H1 (cell line): ENCODE data around the gene GABPB2. TPM values are rescaled to one million over a fixed set of nuclear protein-coding genes. Genes with fewer than 3 reads are reported as not detected.

Experiments used
- CTCF ChIA-PET: fragments of 300-600 bp; sonication (Branson Sonifier 250); formaldehyde crosslinking; loops from one replicate; lab custom pipeline; 2021; ENCODE audit not compliant: partially characterized antibody; lab: Charles Lee
- POLR2A ChIA-PET: fragments of 300-600 bp; sonication (Branson Sonifier 250); formaldehyde crosslinking; loops from one replicate; lab custom pipeline; 2021; ENCODE audit warnings: inconsistent platforms; ENCODE audit not compliant: partially characterized antibody; lab: Charles Lee
- DNase-seq, 2 experiments: peaks; one replicate each; pipeline versions ENCODE4 v3.0.0 to v3.0.0-alpha.2; 2010 to 2022; ENCODE audit warnings: low spot score in 2 of 2, low read depth in 1 of 2, mixed read lengths in 1 of 2
- FAIRE-seq: peaks from 2 replicates; lab custom pipeline; 2011; peaks lifted over from hg19 to GRCh38; lab: Jason Lieb, UNC
- H2AFZ ChIP-seq: 2 replicates; pipeline ENCODE4 v1.8.1; 2012; ENCODE audit warnings: low read length, inconsistent platforms
- H2AK5ac ChIP-seq: 2 replicates; pipeline ENCODE4 v1.6.1; 2013; ENCODE audit warnings: low read depth, low read length
- H2BK120ac ChIP-seq: replicated peaks from 2 replicates; pipeline ENCODE3; 2013; ENCODE audit warnings: low read depth, low read length, inconsistent platforms
- H2BK12ac ChIP-seq: 2 replicates; pipeline ENCODE4 v1.6.1; 2013; ENCODE audit warnings: low read depth, low read length
- H2BK15ac ChIP-seq: 2 replicates; pipeline ENCODE4 v1.6.1; 2013; ENCODE audit warnings: low read length
- H2BK20ac ChIP-seq: 2 replicates; pipeline ENCODE4 v1.6.1; 2013; ENCODE audit warnings: low read length
- H2BK5ac ChIP-seq: 2 replicates; pipeline ENCODE4 v1.6.1; 2013; ENCODE audit warnings: low read depth, low read length
- H3K14ac ChIP-seq: 2 replicates; pipeline ENCODE4 v1.6.1; 2013; ENCODE audit warnings: inconsistent platforms; ENCODE audit not compliant: insufficient read length
- H3K18ac ChIP-seq: 2 replicates; pipeline ENCODE4 v1.6.1; 2013; ENCODE audit warnings: low read length; ENCODE audit errors: extremely low read depth
- H3K23ac ChIP-seq: 2 replicates; pipeline ENCODE4 v1.6.1; 2013; ENCODE audit warnings: inconsistent platforms; ENCODE audit not compliant: insufficient read length
- H3K23me2 ChIP-seq: 2 replicates; pipeline ENCODE4 v1.6.1; 2013; ENCODE audit warnings: low read depth, low read length
- H3K27ac ChIP-seq: 2 replicates; pipeline ENCODE4 v1.6.1; 2011; ENCODE audit warnings: low read depth, low read length, inconsistent platforms
- H3K27me3 ChIP-seq, 4 experiments: replicated peaks in 1 of 4; 1 replicate in 1 of 4; 2 replicates in 3 of 4; pipeline versions ENCODE4 v1.6.1 to v1.8.1; 2011 to 2013; ENCODE audit warnings: low read length in 3 of 4, mild to moderate bottlenecking in 3 of 4, inconsistent platforms in 2 of 4, mixed read lengths in 2 of 4, moderate library complexity in 1 of 4; ENCODE audit not compliant: control insufficient read depth in 3 of 4, insufficient read depth in 3 of 4; ENCODE audit errors: extremely low read depth in 1 of 4
- H3K36me3 ChIP-seq, 4 experiments: 2 replicates each; pipeline versions ENCODE4 v1.6.1 to v1.8.1; 2011 to 2013; ENCODE audit warnings: mild to moderate bottlenecking in 4 of 4, low read length in 3 of 4, moderate library complexity in 2 of 4, control low read depth in 1 of 4, inconsistent platforms in 1 of 4; ENCODE audit not compliant: insufficient read depth in 4 of 4, control insufficient read depth in 2 of 4
- H3K4ac ChIP-seq: replicated peaks from 2 replicates; pipeline ENCODE3; 2013; ENCODE audit warnings: low read length, low read depth, mixed read lengths, inconsistent platforms; ENCODE audit not compliant: insufficient read length
- H3K4me1 ChIP-seq, 4 experiments: replicated peaks in 1 of 4; 1 replicate in 1 of 4; 2 replicates in 3 of 4; pipeline versions ENCODE4 v1.6.1 to v1.8.1; 2011 to 2013; ENCODE audit warnings: low read length in 3 of 4, inconsistent platforms in 2 of 4, mixed read lengths in 1 of 4; ENCODE audit not compliant: insufficient read depth in 4 of 4, control insufficient read depth in 3 of 4
- H3K4me2 ChIP-seq, 2 experiments: 2 replicates each; pipeline versions ENCODE4 v1.6.1 to v1.8.1; 2011 to 2013; ENCODE audit warnings: low read depth in 2 of 2, low read length in 2 of 2, control low read depth in 1 of 2, inconsistent platforms in 1 of 2, mild to moderate bottlenecking in 1 of 2; ENCODE audit not compliant: insufficient read depth in 1 of 2
- H3K4me3 ChIP-seq, 4 experiments: fragments of 200-600, 300-600 bp in 1 of 4; sonication (generic), shearing (Covaris generic), sonication (Bioruptor Twin) in 1 of 4; 2 replicates each; pipeline versions ENCODE4 v1.5.1 to v1.8.1; 2011 to 2016; ENCODE audit warnings: low read length in 4 of 4, low read depth in 3 of 4, control low read depth in 2 of 4, inconsistent platforms in 2 of 4, mild to moderate bottlenecking in 2 of 4, mixed read lengths in 1 of 4, moderate library complexity in 1 of 4; ENCODE audit not compliant: insufficient read depth in 2 of 4; ENCODE audit errors: extremely low read depth in 1 of 4
- H3K56ac ChIP-seq: replicated peaks from 2 replicates; pipeline ENCODE3; 2013; ENCODE audit warnings: low read depth, mild to moderate bottlenecking, mixed read lengths, low read length, inconsistent platforms; ENCODE audit not compliant: insufficient read length
- H3K79me1 ChIP-seq: 2 replicates; pipeline ENCODE4 v1.6.1; 2013; ENCODE audit warnings: low read depth, low read length, control low read depth
- H3K79me2 ChIP-seq, 2 experiments: 2 replicates each; pipeline versions ENCODE4 v1.6.1 to v1.8.1; 2012 to 2013; ENCODE audit warnings: low read length in 2 of 2, mild to moderate bottlenecking in 2 of 2, inconsistent platforms in 1 of 2; ENCODE audit not compliant: insufficient read depth in 2 of 2, control insufficient read depth in 1 of 2
- H3K9ac ChIP-seq, 4 experiments: replicated peaks in 1 of 4; 1 replicate in 1 of 4; 2 replicates in 3 of 4; pipeline versions ENCODE4 v1.6.1 to v1.8.1; 2011 to 2013; ENCODE audit warnings: low read depth in 3 of 4, low read length in 3 of 4, control low read depth in 2 of 4, mild to moderate bottlenecking in 2 of 4, moderate library complexity in 2 of 4, inconsistent platforms in 1 of 4; ENCODE audit errors: extremely low read depth in 1 of 4
- H3K9me3 ChIP-seq, 2 experiments: 2 replicates each; pipeline versions ENCODE4 v1.6.1 to v1.8.1; 2012 to 2013; ENCODE audit warnings: mild to moderate bottlenecking in 2 of 2, moderate library complexity in 2 of 2, control low read depth in 1 of 2, inconsistent platforms in 1 of 2, low read depth in 1 of 2, low read length in 1 of 2, mixed read lengths in 1 of 2; ENCODE audit not compliant: insufficient read depth in 2 of 2
- H4K20me1 ChIP-seq, 2 experiments: replicated peaks in 1 of 2; 2 replicates each; pipeline versions ENCODE3 to v1.8.1; 2011 to 2013; ENCODE audit warnings: inconsistent platforms in 2 of 2, low read length in 2 of 2, mild to moderate bottlenecking in 1 of 2; ENCODE audit not compliant: insufficient read depth in 2 of 2, control insufficient read depth in 1 of 2
- H4K5ac ChIP-seq: 2 replicates; pipeline ENCODE4 v1.6.1; 2013; ENCODE audit warnings: low read length, low read depth, mixed read lengths, inconsistent platforms; ENCODE audit not compliant: insufficient read length
- H4K8ac ChIP-seq: 2 replicates; pipeline ENCODE4 v1.8.0; 2013; ENCODE audit warnings: mild to moderate bottlenecking, moderate library complexity, low read length, inconsistent platforms; ENCODE audit not compliant: insufficient read depth; ENCODE audit errors: extremely low read depth
- H4K91ac ChIP-seq: replicated peaks from 2 replicates; pipeline ENCODE3; 2013; ENCODE audit warnings: low read length, mixed read lengths, inconsistent platforms; ENCODE audit not compliant: insufficient read length
- CBX8 ChIP-seq: fragments of 300-800, 300-1000 bp; sonication (generic); IDR thresholded peaks from 2 replicates; pipeline ENCODE4 v1.7.1; 2016; ENCODE audit warnings: low read depth, low read length, borderline replicate concordance
- CEBPB ChIP-seq: IDR thresholded peaks from 2 replicates; pipeline ENCODE4 v1.6.1; 2012; ENCODE audit warnings: low read depth, low read length
- CHD1 ChIP-seq: IDR thresholded peaks from 2 replicates; pipeline ENCODE4 v1.6.1; 2012; ENCODE audit warnings: low read depth, low read length, improper control_type of control experiment
- HDAC2 ChIP-seq, 2 experiments: fragments of 300-600 bp in 1 of 2; sonication (generic) in 1 of 2; IDR thresholded peaks; 2 replicates each; pipeline ENCODE4 v1.6.1; 2011 to 2012; ENCODE audit warnings: low read depth in 2 of 2, low read length in 2 of 2, mild to moderate bottlenecking in 2 of 2, moderate library complexity in 2 of 2, borderline replicate concordance in 1 of 2, inconsistent platforms in 1 of 2
- JUN ChIP-seq: IDR thresholded peaks from 2 replicates; pipeline ENCODE4 v1.6.1; 2011; ENCODE audit warnings: low read depth, mild to moderate bottlenecking, improper control_type of control experiment, low read length
- RBBP5 ChIP-seq: IDR thresholded peaks from 2 replicates; pipeline ENCODE4 v1.7.1; 2012; ENCODE audit warnings: low read depth, mild to moderate bottlenecking, inconsistent platforms, low read length, moderate library complexity, borderline replicate concordance
- RNF2 ChIP-seq: fragments of 200-900, 300-1000 bp; sonication (generic); IDR thresholded peaks from 2 replicates; pipeline ENCODE4 v1.7.1; 2016; ENCODE audit warnings: borderline replicate concordance, low read depth, mild to moderate bottlenecking, antibody characterized with exemption, low read length; ENCODE audit not compliant: poor library complexity, severe bottlenecking; ENCODE audit errors: missing control alignments
- SAP30 ChIP-seq: fragments of 300-600 bp; sonication (generic); IDR thresholded peaks from 2 replicates; pipeline ENCODE4 v1.7.1; 2012; ENCODE audit warnings: low read length, moderate library complexity, mild to moderate bottlenecking, inconsistent platforms; ENCODE audit not compliant: insufficient read depth, insufficient replicate concordance
- SUZ12 ChIP-seq: fragments of 200-600 bp; sonication (generic); IDR thresholded peaks from 2 replicates; pipeline ENCODE4 v1.6.1; 2012; ENCODE audit warnings: mild to moderate bottlenecking, inconsistent platforms, low read length, moderate library complexity, mixed read lengths
- TAF1 ChIP-seq: IDR thresholded peaks from 2 replicates; pipeline ENCODE4 v1.6.1; 2011; ENCODE audit warnings: mild to moderate bottlenecking, low read depth, low read length
- TEAD4 ChIP-seq: IDR thresholded peaks from 2 replicates; pipeline ENCODE4 v1.6.1; 2012; ENCODE audit warnings: low read depth, low read length, inconsistent platforms, mixed read lengths
- WGBS, 2 experiments: shearing (Covaris generic) in 1 of 2; methylation state at CpG; one replicate each; pipeline versions ENCODE4 v1.1.6 to v1.1.7; 2013 to 2015; ENCODE audit warnings: low lambda C conversion rate in 2 of 2, mixed read lengths in 2 of 2, inconsistent platforms in 1 of 2, low coverage in 1 of 2, missing lambda C conversion rate in 1 of 2; ENCODE audit not compliant: insufficient replicate concordance in 2 of 2, insufficient coverage in 1 of 2, insufficient read length in 1 of 2; ENCODE audit errors: extremely low coverage in 1 of 2, missing lambda C conversion rate in 1 of 2; 5-methylcytosine and 5-hydroxymethylcytosine counted together
- polyA plus RNA-seq, 7 experiments: library from polyadenylated mRNA; depleted of rRNA in 3 of 7; stranded (reverse) in 5 of 7; unstranded in 2 of 7; fragments of >200 nt in 5 of 7; fragments of 200-250 nt in 2 of 7; gene quantifications; 1 replicate in 5 of 7; 2 replicates in 1 of 7; 4 replicates in 1 of 7; pipeline versions ENCODE4 v1.2.1 to v1.2.3, GENCODE V29; 2011 to 2013; ENCODE audit warnings: missing spikeins in 2 of 7, mixed read lengths in 2 of 7
- total RNA-seq: library from RNA; stranded (reverse); fragmentation: NEBNext Ultra II Directional; extraction: Animal tissue kit (Norgen Biotek cat#: 25700); gene quantifications from 2 replicates; pipeline ENCODE4 v1.2.1, GENCODE V29; 2021

Gene GABPB2
- total and polyA plus RNA-seq, 2 of the 8 experiments (the other 6 are each of a cell fraction or from before 2014, with no cell fraction given), result 1.8 to 2.4 TPM

DNA sequence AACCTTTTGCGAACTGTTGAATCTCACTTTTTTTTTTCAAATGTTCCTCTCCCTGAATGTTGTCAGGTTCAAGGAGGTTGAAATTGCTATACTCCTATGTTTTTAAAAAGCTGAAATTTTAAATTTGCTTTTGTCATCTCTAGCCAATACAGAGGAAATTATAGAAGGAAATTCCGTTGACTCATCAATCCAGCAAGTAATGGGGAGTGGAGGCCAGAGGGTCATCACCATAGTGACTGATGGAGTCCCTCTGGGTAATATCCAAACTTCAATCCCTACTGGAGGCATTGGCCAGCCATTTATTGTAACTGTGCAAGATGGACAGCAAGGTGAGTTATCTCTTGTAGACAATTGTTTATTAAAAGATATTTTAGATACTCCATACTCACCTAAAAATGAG is 36.3 kb downstream of the GABPB2 start:
- no peak overlapping the region for H2AFZ ChIP-seq
- TF ChIP-seq TAF1 (no peak), CHD1 (no peak), HDAC2 (IDR thresholded peaks at IDR 0.05; ENCODE audit: borderline replicate concordance in 1 of 2, low read depth in 2 of 2, low read length in 2 of 2) (no peak), RNF2 (no peak), SAP30 (no peak), CBX8 (no peak), CEBPB (no peak), RBBP5 (no peak), SUZ12 (no peak), TEAD4 (no peak), JUN (no peak)
- H3K79me2 ChIP-seq, result no peaks in the 10 kb centered on the region
- H3K4me2 ChIP-seq, result no peak overlapping the region
- H2AK5ac ChIP-seq, result no peak overlapping the region
- no peak overlapping the region for H3K4me3 ChIP-seq
- H2BK5ac ChIP-seq, result no peak overlapping the region
- H3K9ac ChIP-seq, result no peak overlapping the region
- H2BK15ac ChIP-seq, result no peak overlapping the region
- FAIRE-seq, result no peak
- no peaks in the 10 kb centered on the region for H3K4me1 ChIP-seq
- no peak overlapping the region for H2BK20ac ChIP-seq
- ChIA-PET POLR2A (interaction anchor here (1.4 to 1.5 kb wide), 2 partner anchors 14 to 59 kb away, joined by 3 read pairs; partner anchors contain the start of gene C1orf56), CTCF (interaction anchor here (1.3 kb wide), 1 partner anchor 10 kb away, joined by 4 read pairs; no protein-coding TSS in a partner anchor)
- H3K79me1 ChIP-seq, result no peaks in the 10 kb centered on the region
- H3K56ac ChIP-seq, result no peak overlapping the region
- no peak overlapping the region for H3K4ac ChIP-seq
- H4K91ac ChIP-seq, result no peak overlapping the region
- H3K23me2 ChIP-seq, result no peaks in the 10 kb centered on the region
- H4K8ac ChIP-seq, result no peak overlapping the region
- H2BK120ac ChIP-seq, result no peak overlapping the region
- H3K27me3 ChIP-seq, result no peaks in the 10 kb centered on the region
- H2BK12ac ChIP-seq, result no peak overlapping the region
- no peak overlapping the region for H3K14ac ChIP-seq
- 83% methylated on average over 2 of the region's 2 CpGs; no CpG with 5 or more reads in 1 of the 2 experiments for WGBS, 2 experiments
- H3K18ac ChIP-seq, result no peak overlapping the region
- H4K20me1 ChIP-seq, result no peaks in the 10 kb centered on the region
- H3K36me3 ChIP-seq, result no peaks in the 10 kb centered on the region
- no peak for DNase-seq
- H3K23ac ChIP-seq, result no peak overlapping the region
- no peaks in the 10 kb centered on the region for H3K9me3 ChIP-seq
- no peak overlapping the region for H3K27ac ChIP-seq
- H4K5ac ChIP-seq, result no peak overlapping the region
